IMR-90 (cell line): Measurements from ENCODE around the gene SDR9C7. TPM values are rescaled to one million over a fixed set of nuclear protein-coding genes. Genes with fewer than 3 reads are reported as not detected.
"Not testable (repeated sequence)": the region's sequence is repeated elsewhere in the genome, so short reads cannot be mapped to it uniquely, and the experiment has no call there.

ENCODE experiments used
- ATAC-seq: fragments of 200-7000 bp; cut with Tn5 transposase; 2 replicates; pipeline ENCODE4 v1.9.1; 2020; ENCODE audit warnings: low read depth, mild to moderate bottlenecking, moderate library complexity
- BruUV-seq: library from RNA; stranded (reverse); fragments of 400-500 nt; replicated peaks from 2 replicates; lab custom pipeline; 2021; lab: Mats Ljungman, UMichigan
- CTCF ChIA-PET: fragments of 300-600 bp; formaldehyde crosslinking; extraction: SDS; loops from one replicate; lab custom pipeline; 2021; ENCODE audit warnings: antibody characterized with exemption; lab: Yijun Ruan, JAX
- POLR2A ChIA-PET: fragments of 300-600 bp; sonication (Branson Sonifier 250); formaldehyde crosslinking; loops from one replicate; lab custom pipeline; 2022; ENCODE audit warnings: antibody characterized with exemption; ENCODE audit not compliant: unreplicated experiment; lab: Charles Lee
- DNase-seq: peaks from one replicate; pipeline ENCODE4 v3.0.0; 2013
- H2AFZ ChIP-seq: replicated peaks from 2 replicates; pipeline ENCODE3; 2013; ENCODE audit warnings: low read length, mild to moderate bottlenecking; ENCODE audit not compliant: poor library complexity
- H2AK5ac ChIP-seq: 2 replicates; pipeline ENCODE4 v1.6.1; 2013; ENCODE audit warnings: low read depth, low read length, inconsistent platforms
- H2AK9ac ChIP-seq: replicated peaks from 2 replicates; pipeline ENCODE3; 2013; ENCODE audit warnings: mild to moderate bottlenecking, low read depth, low read length, moderate library complexity; ENCODE audit not compliant: poor library complexity
- H2BK120ac ChIP-seq: 2 replicates; pipeline ENCODE4 v1.6.1; 2013; ENCODE audit warnings: low read depth, low read length, inconsistent platforms
- H2BK15ac ChIP-seq: 3 replicates; pipeline ENCODE4 v1.6.1; 2013; ENCODE audit warnings: low read depth, low read length, inconsistent platforms
- H2BK20ac ChIP-seq: 2 replicates; pipeline ENCODE4 v1.6.1; 2013; ENCODE audit warnings: low read depth, mild to moderate bottlenecking, inconsistent platforms, low read length, moderate library complexity
- H2BK5ac ChIP-seq: 2 replicates; pipeline ENCODE4 v1.6.1; 2013; ENCODE audit warnings: mild to moderate bottlenecking, low read depth, low read length, inconsistent platforms; ENCODE audit not compliant: poor library complexity, severe bottlenecking
- H3K14ac ChIP-seq: replicated peaks from 2 replicates; pipeline ENCODE4 v1.6.1; 2013; ENCODE audit warnings: low read depth, low read length, inconsistent platforms
- H3K18ac ChIP-seq: 2 replicates; pipeline ENCODE4 v1.6.1; 2013; ENCODE audit warnings: low read depth, low read length, control low read depth
- H3K23ac ChIP-seq: 2 replicates; pipeline ENCODE4 v1.6.1; 2013; ENCODE audit warnings: low read depth, low read length, inconsistent platforms
- H3K27ac ChIP-seq: 2 replicates; pipeline ENCODE4 v1.5.1; 2013; ENCODE audit warnings: mild to moderate bottlenecking, control low read depth, low read length; ENCODE audit not compliant: insufficient read depth
- H3K27me3 ChIP-seq: 2 replicates; pipeline ENCODE4 v1.6.1; 2013; ENCODE audit warnings: low read length; ENCODE audit not compliant: control insufficient read depth, insufficient read depth
- H3K36me3 ChIP-seq: 2 replicates; pipeline ENCODE4 v1.6.1; 2013; ENCODE audit warnings: low read length, mixed read lengths; ENCODE audit not compliant: control insufficient read depth, insufficient read depth
- H3K4ac ChIP-seq: 2 replicates; pipeline ENCODE4 v1.6.1; 2013; ENCODE audit warnings: low read depth, low read length, inconsistent platforms
- H3K4me1 ChIP-seq: 2 replicates; pipeline ENCODE4 v1.6.1; 2013; ENCODE audit warnings: low read length, mixed read lengths; ENCODE audit not compliant: control insufficient read depth, insufficient read depth
- H3K4me2 ChIP-seq: 2 replicates; pipeline ENCODE4 v1.6.1; 2013; ENCODE audit warnings: low read depth, mild to moderate bottlenecking, control low read depth, low read length, moderate library complexity
- H3K4me3 ChIP-seq: 2 replicates; pipeline ENCODE4 v1.5.1; 2013; ENCODE audit warnings: low read depth, mild to moderate bottlenecking, control low read depth, low read length, moderate library complexity; ENCODE audit not compliant: insufficient read depth
- H3K56ac ChIP-seq: 2 replicates; pipeline ENCODE4 v1.6.1; 2013; ENCODE audit warnings: low read length, inconsistent platforms; ENCODE audit not compliant: insufficient read depth; ENCODE audit errors: extremely low read depth
- H3K79me1 ChIP-seq, 2 experiments: 2 replicates each; pipeline ENCODE4 v1.6.1; 2013; ENCODE audit warnings: low read length in 2 of 2, inconsistent platforms in 1 of 2, low read depth in 1 of 2
- H3K9ac ChIP-seq: 2 replicates; pipeline ENCODE4 v1.6.1; 2013; ENCODE audit warnings: low read depth, low read length, control low read depth
- H3K9me1 ChIP-seq: 2 replicates; pipeline ENCODE4 v1.6.1; 2013; ENCODE audit warnings: low read length, inconsistent platforms; ENCODE audit not compliant: insufficient read depth
- H3K9me3 ChIP-seq: 2 replicates; pipeline ENCODE4 v1.6.1; 2013; ENCODE audit warnings: low read length; ENCODE audit not compliant: control insufficient read depth, insufficient read depth
- H4K20me1 ChIP-seq: 2 replicates; pipeline ENCODE4 v1.6.1; 2013; ENCODE audit warnings: low read length, inconsistent platforms; ENCODE audit not compliant: insufficient read depth
- H4K5ac ChIP-seq: 2 replicates; pipeline ENCODE4 v1.6.1; 2013; ENCODE audit warnings: mild to moderate bottlenecking, low read depth, low read length, control low read depth
- H4K8ac ChIP-seq, 2 experiments: 2 replicates each; pipeline ENCODE4 v1.6.1; 2013; ENCODE audit warnings: low read depth in 2 of 2, low read length in 2 of 2, control low read depth in 1 of 2, inconsistent platforms in 1 of 2
- H4K91ac ChIP-seq: 2 replicates; pipeline ENCODE4 v1.6.1; 2013; ENCODE audit warnings: low read depth, low read length, inconsistent platforms; ENCODE audit not compliant: insufficient read depth
- WGBS, 2 experiments: methylation state at CpG; one replicate each; pipeline versions ENCODE4 v1.1.5 to v1.1.7; 2013; ENCODE audit warnings: missing lambda C conversion rate in 2 of 2; ENCODE audit not compliant: insufficient read length in 1 of 2; ENCODE audit errors: extremely low coverage in 2 of 2; 5-methylcytosine and 5-hydroxymethylcytosine counted together
- dilution Hi-C: fragments of 300-500 bp; cut with HindIII; formaldehyde crosslinking; loops from one replicate; pipeline ENCODE4 v1.14.3; 2018; ENCODE audit warnings: low sequenced_read_pairs; ENCODE audit not compliant: unreplicated experiment
- in situ Hi-C: fragments of 300-500 bp; cut with MboI; formaldehyde crosslinking; loops from 3 replicates; pipeline ENCODE4 v1.14.3; 2019; ENCODE audit warnings: low sequenced_read_pairs, inconsistent platforms, mixed read lengths
- intact Hi-C: fragments of 100-400 bp; cut with micrococcal nuclease; formaldehyde crosslinking; loops from 2 replicates; pipeline ENCODE4 v1.10.0; 2022
- polyA plus RNA-seq, 3 experiments: library from polyadenylated mRNA; depleted of rRNA; stranded (reverse); fragments of >200 nt; gene quantifications; 2 replicates each; pipeline ENCODE4 v1.2.3, GENCODE V29; 2012; ENCODE audit warnings: low replicate concordance in 1 of 3
- total RNA-seq: library from RNA; depleted of rRNA; stranded (reverse); fragments of >200 nt; gene quantifications from 2 replicates; pipeline ENCODE4 v1.2.3, GENCODE V29; 2012

Gene SDR9C7
- total and polyA plus RNA-seq, 2 of the 4 experiments (the other 2 are of a cell fraction), result not detected

GRCh38 chr12:56982578-56983236 is 48.5 kb upstream of the SDR9C7 start:
- CTCF ChIA-PET, H2BK120ac ChIP-seq, H4K5ac ChIP-seq, H3K9me1 ChIP-seq, H3K23ac ChIP-seq, ATAC-seq, H2AK9ac ChIP-seq, H3K9ac ChIP-seq, H3K4me1 ChIP-seq, intact Hi-C loops, BruUV-seq, H3K18ac ChIP-seq, DNase-seq, H4K91ac ChIP-seq, H2BK20ac ChIP-seq, H3K27me3 ChIP-seq, H3K4me2 ChIP-seq, H2AFZ ChIP-seq, H4K20me1 ChIP-seq, H3K9me3 ChIP-seq, H3K79me1 ChIP-seq, dilution Hi-C loops, H3K56ac ChIP-seq, H2AK5ac ChIP-seq, H2BK15ac ChIP-seq, H3K14ac ChIP-seq, H3K4me3 ChIP-seq, H3K4ac ChIP-seq, H4K8ac ChIP-seq, POLR2A ChIA-PET, H2BK5ac ChIP-seq, H3K27ac ChIP-seq, H3K36me3 ChIP-seq: not testable (repeated sequence)
- in situ Hi-C loops, result loop anchor here (25.0 kb wide), 1 partner anchor 470 kb away; the partner anchor contains the start of gene RBMS2
- no CpG with 5 or more reads among the region's 3 CpGs for WGBS, 2 experiments
